Raji (cell line): ENCODE measurements around the gene CFAP20DC.

Experiments
- POLR2A ChIP-seq: IDR thresholded peaks from 2 replicates; pipeline ENCODE4 v1.6.1; 2011; ENCODE audit warnings: low read depth, low read length, control low read depth; ENCODE audit not compliant: insufficient read depth

CFAP20DC gene

DNA sequence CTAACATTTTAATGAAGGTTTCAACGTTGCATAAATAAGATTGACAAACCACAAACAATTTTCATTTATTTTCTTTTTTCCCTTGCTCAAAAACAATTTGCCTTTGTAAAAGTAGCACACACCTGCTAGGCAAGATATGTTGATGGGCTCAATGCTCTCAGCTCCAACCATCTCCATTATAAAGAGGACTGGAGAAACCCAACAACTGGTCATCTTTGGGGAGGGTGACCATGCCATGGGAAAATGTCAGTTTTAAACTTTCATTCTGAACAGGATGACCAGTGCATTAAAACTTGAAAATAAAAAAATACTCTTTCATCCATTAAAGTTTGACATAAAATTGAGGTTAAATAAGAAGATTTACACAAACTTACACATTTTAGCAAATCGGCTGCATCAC, 183.7 kb downstream of the CFAP20DC start:
- TF ChIP-seq POLR2A = 0 out of 2 replicates have a peak, but pooled peaks have one; percentile 1

DNA sequence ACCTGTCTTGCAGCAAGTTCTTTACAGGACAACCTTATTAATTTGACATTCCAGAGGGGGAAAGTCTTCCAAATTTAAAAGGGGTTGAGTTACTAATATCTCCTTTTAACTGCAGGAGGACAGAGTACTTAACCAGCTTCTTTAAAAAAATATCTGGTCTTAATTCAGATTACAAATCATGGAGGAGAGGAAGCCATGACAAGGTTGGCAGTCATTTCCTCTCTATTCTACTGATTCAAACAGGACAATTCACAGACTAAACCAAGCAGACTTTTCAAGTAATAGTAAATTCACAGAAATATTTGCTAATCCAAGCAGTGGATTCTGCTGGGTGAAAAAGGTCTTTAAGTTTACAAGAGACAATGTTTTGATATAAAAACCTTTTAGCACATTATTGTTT, 185.3 kb downstream of the CFAP20DC start:
- TF ChIP-seq POLR2A = no peak

GRCh38 chr3:58863206-58863605, 186.6 kb downstream of the CFAP20DC start:
- TF ChIP-seq POLR2A = no peak

DNA sequence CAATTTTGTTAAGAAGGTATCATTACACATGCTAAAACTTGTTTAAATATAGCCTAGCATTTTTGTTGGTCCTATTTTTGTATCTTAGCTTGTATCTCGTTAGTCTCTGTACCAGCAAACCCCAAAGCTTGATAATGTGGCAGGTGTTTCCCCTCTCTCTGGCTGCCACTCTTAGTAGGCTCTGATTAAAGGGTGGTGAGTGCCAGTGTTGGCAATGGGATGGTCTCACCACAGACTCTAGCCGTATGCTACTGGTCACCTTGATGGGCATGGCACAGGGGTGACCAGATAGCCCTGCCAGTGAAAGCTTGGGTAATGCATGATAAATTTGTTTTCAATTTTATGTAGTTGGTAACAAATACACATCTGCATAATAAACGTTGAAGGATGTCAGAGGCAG, 188.3 kb downstream of the CFAP20DC start:
- peak; percentile 52 for TF ChIP-seq POLR2A

DNA sequence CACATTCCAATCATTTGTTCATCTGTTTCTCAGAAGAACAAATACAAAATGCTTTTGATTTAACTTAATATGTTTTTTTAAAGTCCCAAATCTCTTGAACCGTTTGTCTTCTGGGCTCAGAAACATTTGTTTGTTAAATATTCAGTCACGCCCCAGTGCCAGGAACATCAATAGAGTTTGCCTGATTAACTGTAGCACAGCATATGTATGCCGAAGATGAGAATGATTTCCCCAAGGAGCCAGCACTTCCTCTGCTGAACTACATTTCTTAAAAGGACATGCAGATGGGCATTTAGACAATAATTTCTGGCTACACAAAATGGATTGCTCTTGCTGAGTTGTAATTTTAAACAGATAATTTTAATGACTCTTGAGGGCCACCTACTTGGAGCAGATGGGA, 191.7 kb downstream of the CFAP20DC start:
- no peak for TF ChIP-seq POLR2A

GRCh38 chr3:58857402-58857801, 192.4 kb downstream of the CFAP20DC start:
- peak; percentile 47; the same call in 1 of the 2 replicates for TF ChIP-seq POLR2A

DNA sequence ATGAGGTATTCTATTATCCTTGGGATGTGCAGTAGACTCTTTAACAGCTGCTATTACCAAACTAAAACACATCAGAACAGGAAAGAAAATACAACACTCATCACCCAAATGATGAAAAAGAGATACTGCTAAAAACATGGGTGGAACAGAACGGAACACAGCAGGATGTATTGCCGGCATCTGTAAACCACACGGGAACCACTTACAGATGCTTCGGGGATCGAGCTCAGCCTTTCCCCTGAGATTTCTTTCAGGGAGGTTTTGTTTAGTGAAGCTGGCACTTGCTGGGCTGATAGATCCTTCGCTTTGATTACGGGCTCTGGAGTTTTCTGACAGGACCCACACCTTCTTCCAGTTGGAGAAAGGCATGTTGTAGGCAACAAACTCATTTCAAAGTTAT, 201.0 kb downstream of the CFAP20DC start:
- no peak for TF ChIP-seq POLR2A

- TF ChIP-seq POLR2A = no peak
Observed at GRCh38 chr3:58840949-58841348, 208.9 kb downstream of the CFAP20DC start.

DNA sequence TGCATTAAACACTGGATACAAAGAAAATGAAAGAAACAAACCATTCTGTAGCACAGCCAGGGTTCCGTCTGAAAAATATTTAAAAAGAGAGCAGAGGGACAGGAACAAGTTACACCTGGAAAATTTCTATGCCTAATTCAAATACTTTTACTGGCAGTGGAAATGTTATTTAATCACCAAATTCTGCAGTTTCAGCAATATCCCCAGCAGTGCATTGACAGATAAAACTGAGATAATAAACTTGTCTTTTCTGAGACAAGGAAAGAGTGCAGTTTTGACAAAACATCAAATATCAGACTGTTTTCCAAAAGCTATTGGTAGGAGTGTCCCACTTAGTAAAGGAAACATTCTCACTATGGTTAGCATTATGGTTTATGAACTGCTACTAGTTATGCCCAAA, 209.9 kb downstream of the CFAP20DC start:
- TF ChIP-seq POLR2A = no peak

- no peak for TF ChIP-seq POLR2A
Observed at GRCh38 chr3:58839187-58839586, 210.6 kb downstream of the CFAP20DC start.

DNA sequence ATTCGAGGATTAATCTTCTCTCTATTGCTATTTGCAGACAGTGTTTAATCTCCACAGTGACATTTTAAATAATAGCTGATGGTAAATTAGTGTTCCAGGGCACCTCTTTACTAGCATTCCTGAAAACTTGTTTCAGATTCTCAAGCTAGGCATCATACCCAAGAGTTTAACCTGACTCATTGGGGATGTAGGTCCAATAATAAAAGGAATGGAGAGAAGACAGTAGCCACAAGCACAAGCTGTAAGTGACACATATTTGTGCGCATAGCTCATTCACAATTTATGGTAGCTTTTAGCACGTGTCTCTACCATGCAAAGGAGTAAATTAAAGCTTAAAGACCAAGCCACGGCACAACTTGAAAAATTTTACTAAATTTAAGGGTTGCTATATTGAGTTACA, 212.0 kb downstream of the CFAP20DC start:
- no peak for TF ChIP-seq POLR2A

GRCh38 chr3:58837141-58837843, 212.5 kb downstream of the CFAP20DC start:
- TF ChIP-seq POLR2A = no peak

- no peak for TF ChIP-seq POLR2A
Observed at GRCh38 chr3:58835086-58835485, 214.7 kb downstream of the CFAP20DC start.

DNA sequence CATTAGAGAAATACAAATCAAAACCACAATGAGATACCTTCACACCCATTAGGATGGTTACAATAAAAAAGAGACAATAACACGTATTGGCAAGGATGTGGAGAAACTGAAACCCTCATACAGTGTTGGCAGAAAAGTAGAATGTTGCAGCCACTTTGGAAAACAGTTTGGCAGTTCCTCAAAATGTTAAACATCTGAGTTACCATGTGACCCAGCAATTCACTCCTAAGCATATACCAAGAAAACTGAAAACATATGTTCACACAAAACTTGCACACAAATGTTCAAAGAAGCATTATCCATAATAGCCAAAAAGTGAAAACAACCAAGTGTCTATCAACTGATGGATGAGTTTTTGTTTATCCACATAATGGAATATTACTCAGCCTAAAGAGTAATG, 216.3 kb downstream of the CFAP20DC start:
- no peak for TF ChIP-seq POLR2A

DNA sequence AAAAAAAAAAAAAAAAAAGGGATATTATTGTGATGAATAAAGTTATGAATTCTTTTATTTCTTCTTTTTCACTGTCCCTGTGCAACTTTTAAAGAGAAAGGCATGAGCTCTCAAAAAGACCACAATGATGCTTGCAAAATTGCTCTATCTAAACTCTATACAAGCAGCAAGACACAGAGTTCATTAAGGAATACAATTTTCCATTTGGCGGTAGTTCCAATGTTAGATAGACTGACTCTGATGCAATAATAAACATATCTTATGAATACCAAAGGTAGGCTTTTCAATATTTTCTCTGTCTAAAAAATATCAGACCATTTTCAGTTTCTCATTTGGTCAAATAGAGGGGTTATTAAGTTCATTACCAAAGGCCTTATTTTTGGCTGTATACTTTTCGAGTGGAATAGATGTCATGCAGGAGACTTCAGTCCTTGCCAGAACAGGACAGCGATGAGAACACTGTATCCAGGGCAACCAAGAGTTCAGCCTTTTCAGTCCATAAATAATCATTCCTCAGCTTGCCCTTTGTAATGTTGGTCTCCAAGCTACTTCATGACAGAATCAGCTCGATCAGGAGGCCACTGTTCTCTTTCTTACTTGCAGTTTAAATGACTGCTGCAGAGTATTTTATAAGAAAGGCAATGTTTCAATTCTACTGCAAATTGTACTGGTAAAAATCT, 220.4 kb downstream of the CFAP20DC start:
- no peak for TF ChIP-seq POLR2A

DNA sequence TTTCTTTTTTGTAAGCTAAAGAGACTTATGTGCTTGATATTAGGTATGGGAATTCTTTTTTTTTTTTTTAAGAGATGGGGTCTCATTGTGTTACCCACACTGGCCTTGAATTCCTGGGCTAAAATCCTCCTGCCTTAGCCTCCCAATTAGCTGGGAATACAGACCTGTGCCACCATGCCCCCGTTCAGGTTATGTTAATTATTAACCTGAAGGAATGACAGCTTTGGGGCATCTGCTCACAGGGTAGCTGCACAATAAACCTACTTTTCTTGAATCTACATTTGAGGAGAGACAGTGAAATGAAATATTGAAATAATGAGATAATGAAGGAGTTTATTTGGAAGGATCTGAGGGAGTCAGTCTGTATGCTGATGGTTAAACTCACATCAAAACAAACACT, 225.0 kb downstream of the CFAP20DC start:
- no peak for TF ChIP-seq POLR2A

- no peak for TF ChIP-seq POLR2A
Observed at GRCh38 chr3:58824285-58824684, 225.5 kb downstream of the CFAP20DC start.
